PC-9 (cell line): ENCODE measurements around the gene TBX5.

ENCODE experiments used
- CTCF ChIP-seq: fragments of 200-600 bp; sonication (generic); conservative IDR thresholded peaks from 2 replicates; pipeline ENCODE4 v1.6.1; 2017; ENCODE audit warnings: mixed run types, antibody characterized with exemption, mild to moderate bottlenecking, moderate library complexity
- EZH2 ChIP-seq: fragments of 200-600 bp; sonication (generic); IDR thresholded peaks from 2 replicates; pipeline ENCODE4 v1.8.0; 2017; ENCODE audit warnings: antibody characterized with exemption, low read depth

GRCh38 chr12:114397978-114398881 lies 7.7 kb downstream of the TBX5 start:
- TF ChIP-seq CTCF (no peak), EZH2 (no peak)
